Renal pelvis (tissue), 4 donors: ENCODE data around the gene OR2J3. TPM values are rescaled to one million over a fixed set of nuclear protein-coding genes. Genes with fewer than 3 reads are reported as not detected.
"Not testable (repeated sequence)": the region's sequence is repeated elsewhere in the genome, so short reads cannot be mapped to it uniquely, and the experiment has no call there.

Experiments used
- DNase-seq: peaks from one replicate; pipeline ENCODE4 v3.0.0-alpha.2; 2013
- polyA plus RNA-seq, 3 donors: library from polyadenylated mRNA; unstranded; fragments of 120-200 nt; gene quantifications; one replicate each; pipeline ENCODE4 v1.2.1, GENCODE V29; 2013; ENCODE audit not compliant: insufficient read length in 3 of 3

Gene OR2J3
- polyA plus RNA-seq, 3 donors, result not detected

- DNase-seq, result not testable (repeated sequence)
Measured at GRCh38 chr6:29159922-29160321, 52.1 kb downstream of the OR2J3 start.

Other genes with a start within 250 kb of the OR2J3 start
- 10 to 100 TPM; 70.0 to 95.1 (median 87.5) TPM for gene TRIM27, start 184.1 kb upstream of the OR2J3 start, polyA plus RNA-seq
- 1 to 10 TPM; 5.1 to 5.9 (median 5.7) TPM for gene ZNF311, start 102.7 kb upstream of the OR2J3 start, polyA plus RNA-seq
- not detected for gene OR2W1, start 62.9 kb upstream of the OR2J3 start, polyA plus RNA-seq
- gene OR2B3, start 20.7 kb upstream of the OR2J3 start, polyA plus RNA-seq, result not detected
- not detected for gene OR2J1, start 8.6 kb upstream of the OR2J3 start, polyA plus RNA-seq
- gene OR2J2, start 62.8 kb downstream of the OR2J3 start, polyA plus RNA-seq, result not detected
- gene OR14J1, start 193.6 kb downstream of the OR2J3 start, polyA plus RNA-seq, result under 1 TPM; 0.04 to 0.13 (median 0.05) TPM